GM18505 (cell line): ENCODE results near the gene SHB.

Experiments
- ATAC-seq: cut with Tn5 transposase; IDR thresholded peaks from one replicate; pipeline ENCODE4 v1.9.1; 2021; ENCODE audit not compliant: unreplicated experiment
- POLR2A ChIP-seq: IDR thresholded peaks from 4 replicates; pipeline ENCODE4 v1.6.1; 2011; ENCODE audit warnings: borderline replicate concordance; ENCODE audit not compliant: insufficient read depth, insufficient read length; ENCODE audit errors: extremely low read depth

Gene SHB

DNA sequence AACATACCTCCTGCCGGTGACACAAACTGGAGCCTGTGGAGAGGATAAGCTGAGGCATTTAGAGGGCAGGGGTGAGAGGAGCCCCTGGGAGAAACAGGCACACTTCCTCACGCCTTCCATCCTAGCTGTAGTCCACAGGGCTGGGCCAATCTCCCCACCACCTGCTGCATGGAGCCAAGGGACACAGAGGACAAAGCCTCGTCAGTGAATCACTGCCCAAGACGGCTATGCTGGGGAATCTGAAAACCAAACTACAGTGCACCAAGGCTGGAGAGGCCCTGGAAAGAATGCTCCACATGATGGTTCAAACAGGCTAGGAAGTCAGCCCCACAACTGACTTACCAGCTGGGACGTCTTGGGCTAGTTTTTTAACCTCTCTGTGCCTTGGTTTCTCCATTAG lies 57.0 kb downstream of the SHB start:
- TF ChIP-seq POLR2A: no peak
- no peak for ATAC-seq

DNA sequence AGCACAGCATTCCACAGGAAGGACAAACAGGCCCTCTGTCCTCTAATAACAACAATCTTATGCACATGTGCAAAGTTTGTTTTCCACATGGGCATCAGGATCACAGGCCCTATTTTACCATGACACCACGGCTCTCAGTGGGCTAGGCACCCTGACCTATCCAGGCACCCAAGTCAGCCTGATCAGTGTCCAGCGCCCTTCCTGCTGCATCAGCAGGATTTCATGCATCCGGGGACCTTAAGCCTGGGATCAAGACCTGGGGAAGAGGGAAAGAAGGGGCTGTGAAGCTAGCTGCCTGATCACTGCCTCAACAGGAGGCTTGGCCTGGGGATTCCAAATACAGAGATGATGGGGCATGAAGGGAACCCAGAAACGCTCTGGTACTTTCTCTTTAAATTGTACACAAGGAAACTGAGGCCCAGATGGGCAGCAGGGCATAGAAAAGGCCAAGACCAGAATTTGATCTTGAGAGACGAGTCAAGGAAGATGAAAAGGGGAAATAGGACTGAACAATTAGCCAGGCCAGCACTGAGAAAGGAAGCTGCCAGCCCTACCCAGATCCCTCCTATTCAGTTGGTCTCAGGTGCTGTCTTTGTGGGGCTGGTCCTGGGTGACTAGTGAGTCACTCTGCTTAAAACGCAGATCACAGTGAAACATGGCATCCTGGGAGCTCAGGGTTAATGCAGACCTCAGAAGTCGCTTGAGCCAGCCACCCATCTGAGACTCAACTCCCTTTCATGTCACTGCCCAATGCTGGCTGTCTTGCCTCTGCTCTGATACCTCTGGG lies 57.9 kb downstream of the SHB start:
- no peak for ATAC-seq
- no peak for TF ChIP-seq POLR2A

DNA sequence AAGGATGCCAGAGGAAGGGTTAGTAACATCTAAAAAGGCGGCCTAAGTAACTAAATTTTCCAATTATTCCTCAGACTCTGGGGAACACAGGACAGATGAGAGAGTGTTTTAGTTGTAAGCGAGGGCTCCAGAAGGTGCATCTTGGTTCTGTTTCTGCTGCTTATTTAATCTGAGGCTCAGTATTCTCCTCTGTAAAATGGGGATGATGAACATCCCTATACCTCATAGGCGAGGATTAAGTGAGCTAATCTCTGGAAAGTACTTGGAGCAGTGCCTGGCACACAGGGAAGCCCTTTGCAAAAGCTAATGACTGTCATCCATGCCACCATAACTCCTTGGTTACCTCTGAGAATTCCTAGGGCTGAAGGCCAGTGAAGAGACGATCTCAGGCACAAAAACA lies 59.0 kb downstream of the SHB start:
- ATAC-seq: no peak
- no peak for TF ChIP-seq POLR2A

DNA sequence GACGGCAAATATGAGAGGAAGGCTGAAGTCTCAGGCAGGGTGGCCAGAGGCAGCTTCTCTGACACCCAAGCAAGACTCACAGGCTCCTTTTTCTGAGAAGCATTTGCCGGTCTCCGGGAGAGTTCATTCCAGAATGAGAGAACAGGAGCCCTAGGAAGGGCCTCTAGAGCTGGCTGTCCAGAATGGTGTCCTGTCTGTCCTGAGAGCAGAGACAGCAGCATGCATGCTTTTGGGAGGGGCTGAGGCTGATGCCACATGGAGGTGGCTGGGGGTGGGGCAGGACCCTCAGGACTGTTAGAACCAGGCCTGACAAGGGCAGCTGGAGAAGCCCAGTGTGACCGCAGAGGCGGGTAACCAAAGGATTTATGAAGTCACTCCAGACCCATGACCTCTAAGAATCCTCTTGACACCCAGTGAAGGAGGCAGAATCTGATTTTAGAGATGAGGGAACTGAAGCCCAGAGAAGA lies 60.0 kb downstream of the SHB start:
- no peak for ATAC-seq

DNA sequence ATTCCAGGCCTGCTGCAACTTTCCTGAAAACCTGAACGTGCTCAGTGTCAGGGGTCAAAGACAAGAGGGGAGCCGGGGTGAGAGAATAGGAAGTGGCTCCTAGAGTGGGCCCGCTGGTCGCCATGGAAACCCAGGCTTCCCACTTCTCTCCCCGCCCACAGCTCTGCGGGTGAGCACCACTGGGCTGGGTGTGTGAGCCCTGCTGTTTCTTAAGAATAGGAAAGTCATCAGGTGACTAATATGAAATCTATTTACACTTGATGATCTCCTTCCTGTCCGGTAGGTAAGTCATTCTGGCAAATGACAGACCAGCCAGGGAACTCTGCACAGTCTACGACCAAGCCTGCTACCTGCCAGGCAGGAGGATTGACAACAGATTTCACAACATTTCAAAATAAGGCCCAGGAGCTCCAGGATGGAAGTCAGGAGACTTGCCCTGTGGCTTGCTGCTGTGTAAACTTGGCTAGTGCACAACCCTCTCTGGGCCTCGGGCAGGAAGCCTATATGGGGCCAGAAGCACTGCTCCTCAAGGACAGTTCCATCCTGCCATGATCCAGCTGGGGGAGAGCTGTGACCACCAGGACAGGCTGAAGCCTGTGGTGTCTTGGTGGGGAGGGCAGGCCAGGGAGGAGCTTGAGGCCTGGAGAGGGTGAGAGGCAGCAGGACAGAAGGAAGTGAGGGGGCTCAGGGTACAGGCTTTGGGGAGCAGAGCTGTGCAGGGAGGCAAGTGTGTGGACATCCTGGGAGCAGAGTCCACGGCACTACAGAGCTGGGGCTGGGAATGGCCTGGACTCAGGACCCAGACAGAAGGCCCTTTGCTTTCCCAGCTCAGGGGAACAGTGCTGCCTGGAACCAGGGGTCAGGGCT lies 60.6 kb downstream of the SHB start:
- ATAC-seq: peak; percentile 86
- no peak for TF ChIP-seq POLR2A

More for the DNA sequence above, 60.0 kb downstream of the SHB start:
- no peak for TF ChIP-seq POLR2A

DNA sequence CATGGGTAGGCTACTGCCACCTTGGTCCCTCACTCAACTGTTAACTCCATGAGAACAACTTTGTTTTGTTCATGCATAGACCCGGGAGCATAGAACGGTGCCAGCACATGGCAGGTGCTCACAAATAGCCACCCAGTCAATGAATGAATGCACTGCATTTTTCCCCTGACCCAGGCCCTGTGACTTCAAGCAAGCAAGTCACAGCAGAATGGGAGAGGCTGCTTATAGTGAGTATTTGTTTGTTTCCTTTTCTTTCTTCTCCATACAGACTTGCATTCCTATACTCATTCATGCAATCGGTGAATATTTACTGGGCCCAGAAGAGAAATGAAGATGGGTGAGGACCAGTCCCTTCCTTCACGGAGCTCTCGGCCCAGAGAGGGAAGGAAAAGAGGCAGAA lies 62.0 kb downstream of the SHB start:
- no peak for TF ChIP-seq POLR2A

DNA sequence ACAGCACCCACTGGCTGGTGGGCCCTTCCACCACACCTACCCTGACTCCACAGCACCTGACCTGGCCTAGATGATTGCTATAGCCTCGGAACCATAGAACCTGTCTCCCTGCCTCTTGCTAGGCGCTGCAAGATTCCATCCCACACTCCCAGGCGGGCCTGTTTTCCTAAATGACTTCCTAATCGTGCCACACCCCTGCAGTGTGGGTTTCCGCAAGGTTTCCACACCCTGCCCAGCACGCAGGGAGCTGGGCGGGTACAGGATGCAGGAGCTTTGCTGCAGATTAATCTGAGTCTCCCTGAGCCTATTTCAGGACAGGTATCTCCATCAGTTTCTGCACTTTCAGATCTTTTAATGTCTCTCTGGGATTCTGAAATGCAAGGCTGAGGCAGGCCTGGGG lies 62.9 kb downstream of the SHB start:
- TF ChIP-seq POLR2A: no peak

More for the DNA sequence above, 62.0 kb downstream of the SHB start:
- ATAC-seq: no peak

DNA sequence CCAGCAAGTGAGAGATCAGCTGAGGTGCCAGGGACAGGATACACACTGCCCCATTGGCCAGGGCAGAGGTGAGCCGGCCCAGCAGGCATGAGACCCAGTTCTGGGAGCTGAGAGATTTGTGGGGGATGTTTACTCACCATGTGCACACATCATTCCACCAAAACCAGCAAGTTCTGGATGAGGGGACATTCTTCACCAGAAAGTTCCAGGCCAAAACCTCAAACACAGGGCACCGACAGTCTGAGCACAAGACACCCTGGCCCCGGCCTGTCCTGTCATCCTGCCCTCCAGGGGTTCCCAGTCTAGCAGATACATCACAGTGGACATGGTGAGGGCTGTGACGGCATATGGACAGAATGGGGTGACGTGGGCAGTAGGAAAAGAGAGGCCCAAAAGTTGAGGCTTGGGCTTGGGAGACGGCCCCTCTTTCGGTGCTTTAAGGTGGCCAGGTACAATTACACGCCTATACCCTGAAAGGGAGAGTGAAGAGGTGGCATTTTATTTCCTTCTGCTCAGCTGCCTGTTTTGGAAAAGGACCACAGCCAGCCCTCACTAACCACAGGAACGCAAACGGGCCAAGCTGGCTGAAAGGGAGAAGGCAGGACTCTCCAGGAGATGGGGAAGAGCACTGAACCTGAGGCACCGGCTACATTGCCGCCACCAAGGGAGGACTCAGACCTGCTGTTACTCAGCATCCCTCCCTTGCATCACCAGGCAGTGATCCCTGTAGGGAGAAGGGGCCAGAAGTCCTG lies 64.0 kb downstream of the SHB start:
- ATAC-seq: no peak
- no peak for TF ChIP-seq POLR2A

More for the DNA sequence above, 62.9 kb downstream of the SHB start:
- ATAC-seq: no peak

DNA sequence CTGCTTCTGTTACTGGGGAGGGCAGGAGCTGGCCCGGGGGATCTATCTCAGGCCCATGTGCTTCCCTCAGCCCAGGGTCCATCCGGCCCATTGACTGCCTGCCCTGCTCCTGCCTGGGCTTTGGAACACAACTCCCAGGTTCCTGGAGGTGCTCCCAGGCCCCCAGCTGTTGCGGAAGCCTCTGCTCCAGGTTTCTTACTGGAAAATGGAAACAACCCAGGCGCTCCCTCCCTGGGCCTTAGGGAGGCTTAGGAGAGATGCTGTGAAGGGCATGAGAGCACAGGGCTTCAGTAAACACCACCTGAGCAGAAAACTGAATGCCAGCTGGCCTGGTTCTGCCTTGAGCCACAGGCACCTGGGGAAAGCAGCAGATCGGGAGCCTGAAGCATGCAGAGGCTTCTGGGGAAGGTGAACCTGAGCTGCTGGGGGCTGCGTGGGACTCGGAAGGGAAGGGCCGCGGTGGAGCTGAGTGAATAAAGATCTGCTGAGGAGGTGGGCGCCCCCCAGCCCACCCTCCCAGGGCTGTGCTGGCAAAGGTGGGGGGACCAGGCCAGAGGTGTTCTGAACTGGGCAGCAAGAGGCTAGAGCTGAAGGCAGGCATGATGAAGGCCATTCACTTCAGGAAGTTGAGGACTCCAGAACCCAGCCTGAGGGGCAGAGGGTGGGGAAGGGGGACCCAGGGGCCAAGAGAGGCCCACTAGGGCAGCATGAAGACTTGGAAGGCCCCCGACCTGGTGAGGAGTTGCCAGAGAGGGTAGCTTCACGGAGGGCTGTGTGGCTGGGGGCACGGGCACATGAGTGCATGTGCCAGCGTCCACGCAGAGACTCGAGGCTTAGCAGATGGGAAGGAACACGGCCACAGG lies 64.8 kb downstream of the SHB start:
- no peak for TF ChIP-seq POLR2A
- no peak for ATAC-seq

DNA sequence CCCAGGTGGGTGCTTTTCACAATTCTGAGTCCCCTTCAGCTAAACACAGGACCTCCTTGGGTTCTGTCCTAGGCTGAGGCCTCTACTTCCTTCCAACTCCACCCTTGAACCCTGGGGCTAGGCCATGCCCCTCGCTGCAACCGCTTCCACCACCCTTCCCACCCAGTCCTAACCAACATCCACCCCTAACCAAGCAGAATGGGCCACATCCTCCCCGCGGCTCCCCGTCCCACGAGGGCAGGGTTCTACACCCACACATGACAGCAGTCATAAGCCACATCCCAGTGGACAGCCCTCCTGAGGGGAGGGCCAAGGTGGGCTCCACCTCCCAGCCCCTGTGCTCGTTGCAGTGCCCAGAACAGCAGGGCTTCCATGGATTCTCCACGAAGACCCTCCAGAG lies 65.8 kb downstream of the SHB start:
- no peak for ATAC-seq
- no peak for TF ChIP-seq POLR2A

DNA sequence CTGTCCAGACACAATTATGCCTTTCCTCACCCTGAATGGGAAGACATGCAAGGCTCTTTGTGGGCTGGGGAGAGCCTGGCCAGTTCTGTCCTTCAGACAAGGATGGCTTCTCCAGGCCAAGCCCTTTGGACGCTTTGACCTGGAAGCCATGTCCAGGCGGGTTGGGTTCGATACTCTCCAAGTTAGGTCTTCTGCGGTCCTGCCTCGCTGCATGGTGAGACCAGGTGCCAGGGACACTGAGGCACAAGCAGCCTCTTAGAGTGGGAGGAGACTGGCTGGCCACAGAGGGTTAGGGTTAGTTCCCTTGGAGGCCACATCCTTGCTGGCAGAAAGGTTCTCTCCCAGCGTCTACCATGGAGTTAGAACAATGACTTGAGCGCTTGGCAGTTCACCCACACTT lies 67.6 kb downstream of the SHB start:
- no peak for TF ChIP-seq POLR2A
- no peak for ATAC-seq

DNA sequence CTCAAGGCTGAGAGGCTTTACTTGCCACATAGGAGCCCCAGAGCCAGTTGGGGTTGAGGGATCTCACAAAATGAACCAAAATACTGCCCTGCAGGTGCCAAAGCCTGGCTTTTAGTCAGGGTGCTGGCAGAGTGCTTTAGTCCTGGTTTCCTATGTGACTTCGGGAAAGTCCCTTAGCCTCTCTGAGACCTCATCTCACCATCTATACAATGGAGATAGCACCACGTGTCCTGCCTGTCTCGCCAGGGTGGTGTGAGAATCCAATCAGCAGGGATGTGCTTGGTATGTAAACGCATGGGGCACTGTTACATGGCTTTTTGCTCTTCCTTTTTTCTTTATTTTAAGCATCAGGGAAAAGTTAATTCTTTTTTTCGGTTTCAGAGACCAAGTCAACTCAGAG lies 68.3 kb downstream of the SHB start:
- ATAC-seq: no peak
- TF ChIP-seq POLR2A: no peak

DNA sequence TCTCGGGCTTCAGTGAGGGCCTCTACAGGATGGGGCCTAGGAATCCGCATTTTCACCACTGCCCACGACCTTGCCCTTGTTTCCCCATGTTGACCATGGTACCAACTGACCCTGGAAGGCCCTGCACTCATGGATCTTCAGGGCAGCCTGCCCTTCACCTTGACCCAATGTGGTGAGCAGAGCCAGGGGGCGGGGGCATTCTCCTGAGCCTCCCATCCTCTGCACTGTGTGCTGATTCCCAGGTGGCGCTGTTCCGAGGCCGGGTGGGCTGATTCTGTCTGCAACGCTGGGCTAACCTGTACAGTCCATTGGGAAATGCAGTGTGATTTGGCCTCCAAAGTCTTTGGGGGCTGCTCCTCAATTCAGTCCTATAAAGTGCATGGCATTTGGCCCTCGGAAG lies 68.7 kb downstream of the SHB start:
- ATAC-seq: no peak
- TF ChIP-seq POLR2A: no peak

DNA sequence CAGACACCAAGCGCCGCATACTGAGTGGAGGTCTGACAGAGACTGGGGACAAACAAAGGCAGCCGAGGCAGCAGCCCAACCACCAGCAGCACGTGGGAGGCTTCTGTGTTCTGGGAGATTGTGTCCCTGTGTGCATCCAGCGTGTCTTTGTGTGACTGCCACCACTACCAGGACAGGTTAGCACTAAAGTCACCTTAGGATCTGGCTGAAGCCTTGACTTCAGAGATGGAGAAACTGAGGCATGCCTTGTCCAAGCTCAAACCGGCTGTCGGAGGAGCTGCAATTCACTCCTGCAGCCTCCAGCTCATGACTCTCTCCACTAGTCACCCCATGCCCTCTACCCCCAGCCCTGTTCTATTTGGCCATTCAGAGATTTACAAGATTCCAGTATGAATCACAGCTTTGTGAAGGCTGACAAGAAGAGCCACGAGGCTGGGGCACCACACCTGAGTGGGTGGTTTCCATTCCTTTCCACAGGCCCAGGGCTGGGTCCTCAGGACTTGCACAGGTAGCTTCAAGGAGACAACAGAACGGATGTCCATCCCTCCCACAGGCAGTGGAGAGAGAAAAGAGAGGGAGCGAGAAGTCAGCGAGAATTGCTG lies 69.3 kb downstream of the SHB start:
- no peak for ATAC-seq

More for the DNA sequence above, 69.3 kb downstream of the SHB start:
- no peak for TF ChIP-seq POLR2A
